NCI-H2029 (cell line): ENCODE data around the gene COL27A1.
"Not testable (repeated sequence)": the region's sequence is repeated elsewhere in the genome, so short reads cannot be mapped to it uniquely, and the experiment has no call there.

Experiments
- DNase-seq: peaks from one replicate; lab custom pipeline; 2025; lab: John Stamatoyannopoulos, UW

Gene COL27A1

DNA sequence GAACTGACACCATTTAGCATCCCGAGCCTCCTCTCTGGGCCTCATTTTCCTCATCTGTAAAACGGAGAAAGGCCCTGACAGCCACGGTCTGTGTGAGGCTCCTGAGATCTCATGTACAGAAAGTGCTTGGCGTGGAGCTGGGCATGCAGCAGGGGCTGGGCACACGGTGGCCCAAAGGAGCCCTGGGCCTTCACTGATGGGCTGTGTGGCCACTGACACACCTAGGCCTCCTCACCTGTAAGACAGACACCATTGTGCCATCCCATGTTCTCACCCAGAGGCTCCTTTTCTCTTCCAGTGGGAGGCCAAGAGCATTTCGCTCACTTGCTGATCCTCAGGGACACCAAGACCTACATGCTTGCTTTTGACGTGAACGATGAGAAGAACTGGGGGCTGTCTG is 169.2 kb downstream of the COL27A1 start:
- no peak for DNase-seq

DNA sequence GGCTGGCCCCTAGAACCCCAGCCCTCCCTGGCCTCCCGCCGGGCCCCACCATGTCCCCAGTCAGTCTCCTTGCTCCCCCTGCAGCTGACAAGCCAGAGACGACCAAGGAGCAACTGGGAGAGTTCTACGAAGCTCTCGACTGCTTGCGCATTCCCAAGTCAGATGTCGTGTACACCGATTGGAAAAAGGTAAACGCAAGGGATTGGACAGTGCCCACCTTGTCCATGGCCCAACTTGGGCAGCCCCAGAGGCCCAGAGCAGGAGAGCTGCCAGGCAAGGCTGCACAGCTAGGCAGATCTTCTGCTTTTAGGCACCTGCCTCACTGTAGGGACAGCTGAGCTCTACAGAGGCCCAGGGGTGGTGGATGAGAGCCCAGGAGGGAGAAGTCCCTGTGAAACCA is 169.6 kb downstream of the COL27A1 start:
- DNase-seq = not testable (repeated sequence)

DNA sequence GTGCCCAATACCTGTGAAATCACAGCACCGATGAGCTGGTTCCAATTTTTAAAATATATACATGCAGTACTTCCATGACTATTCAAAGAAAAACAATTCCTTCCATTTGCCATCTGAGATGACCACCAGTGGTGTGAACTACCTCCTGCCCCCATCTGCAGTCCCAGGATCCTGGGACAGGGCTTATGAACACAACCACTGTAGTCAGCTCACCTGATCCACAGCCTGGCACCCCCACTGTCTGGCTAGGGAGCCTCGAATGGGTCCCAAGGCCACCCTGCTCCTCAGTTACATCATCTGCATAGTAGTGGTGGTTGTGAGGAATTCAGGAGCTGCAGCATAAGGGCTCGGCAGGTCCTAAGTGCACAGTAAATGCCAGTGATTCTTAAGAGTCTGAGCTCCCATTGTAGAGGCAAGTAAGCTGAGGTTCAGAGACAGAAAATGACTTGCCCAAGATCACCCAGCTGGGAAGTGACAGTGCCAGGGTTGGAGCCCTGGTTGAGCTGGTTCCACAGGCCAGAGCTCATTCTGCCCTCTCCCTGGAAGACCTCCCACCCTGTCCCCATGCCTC is 170.4 kb downstream of the COL27A1 start:
- not testable (repeated sequence) for DNase-seq

DNA sequence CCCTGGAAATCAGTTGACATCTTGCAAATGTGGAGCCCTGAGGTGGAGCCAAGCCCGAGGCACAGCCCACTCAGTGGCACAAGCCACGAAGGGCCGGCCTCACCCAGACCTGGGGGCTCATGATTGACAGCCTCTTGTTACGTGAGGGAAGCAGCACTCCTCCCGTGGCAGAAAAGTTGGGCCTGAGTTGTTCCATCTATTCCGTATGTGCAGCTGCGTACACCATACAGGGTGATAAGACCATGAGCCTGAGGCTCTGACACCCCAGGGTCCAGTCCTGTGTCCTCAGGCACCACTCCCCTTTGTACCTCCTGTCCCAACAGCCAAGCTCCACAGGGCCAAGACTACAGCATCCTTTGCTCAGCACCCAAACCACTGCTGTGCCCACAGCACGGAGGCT is 172.4 kb downstream of the COL27A1 start:
- DNase-seq = no peak

DNA sequence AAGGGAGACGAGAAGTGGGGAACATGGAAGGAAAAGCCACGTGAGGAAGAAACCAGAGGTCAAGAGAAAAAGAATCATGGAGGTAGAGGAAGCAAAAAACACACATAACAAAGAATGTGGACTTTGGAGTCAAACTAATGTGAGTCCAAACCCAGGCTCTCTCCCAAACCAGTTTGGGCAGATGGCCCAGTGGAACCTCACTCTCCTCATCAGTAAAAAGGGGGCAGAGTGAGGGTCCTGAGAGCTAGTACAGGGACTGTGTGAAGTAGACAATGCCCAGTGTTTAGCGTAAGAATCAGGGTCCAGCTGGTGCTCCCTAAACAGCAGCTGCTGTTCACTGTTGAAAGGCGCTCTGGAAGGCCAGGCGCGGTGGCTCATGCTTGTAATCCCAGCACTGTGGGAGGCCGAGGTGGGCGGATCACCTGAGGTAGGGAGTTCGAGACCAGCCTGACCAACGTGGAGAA is 173.1 kb downstream of the COL27A1 start:
- DNase-seq = not testable (repeated sequence)

DNA sequence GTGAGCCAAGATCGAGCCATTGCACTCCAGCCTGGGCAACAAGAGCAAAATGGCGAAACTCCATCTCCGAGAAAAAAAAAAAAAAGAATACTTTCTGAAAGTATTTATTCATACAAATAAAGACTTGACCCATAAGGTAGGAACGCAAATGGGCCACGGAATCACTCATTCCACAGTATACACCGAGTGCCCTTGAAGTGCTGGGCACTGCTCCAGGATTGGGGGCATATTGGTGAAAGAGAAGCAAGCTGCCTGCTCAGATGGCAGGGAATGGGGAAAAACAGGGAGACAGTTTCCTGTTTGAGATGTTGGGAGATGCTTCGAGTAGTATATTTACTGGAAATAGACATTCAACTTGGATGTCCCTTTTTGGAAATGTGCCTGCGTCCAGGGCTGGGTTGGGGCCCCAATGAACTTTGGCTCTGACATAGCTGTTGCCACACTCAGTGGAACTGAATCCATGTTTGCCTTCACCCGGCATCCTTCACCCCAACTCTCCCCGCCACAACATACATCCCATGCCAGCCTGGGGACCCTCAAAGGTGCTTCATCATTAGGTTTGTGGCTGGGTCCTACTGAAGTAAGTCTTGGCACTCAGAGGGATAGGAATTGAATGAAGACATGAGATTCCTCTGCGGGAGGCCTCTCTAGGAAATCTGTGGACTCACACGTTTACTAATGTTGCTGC is 173.7 kb downstream of the COL27A1 start:
- DNase-seq = not testable (repeated sequence)

DNA sequence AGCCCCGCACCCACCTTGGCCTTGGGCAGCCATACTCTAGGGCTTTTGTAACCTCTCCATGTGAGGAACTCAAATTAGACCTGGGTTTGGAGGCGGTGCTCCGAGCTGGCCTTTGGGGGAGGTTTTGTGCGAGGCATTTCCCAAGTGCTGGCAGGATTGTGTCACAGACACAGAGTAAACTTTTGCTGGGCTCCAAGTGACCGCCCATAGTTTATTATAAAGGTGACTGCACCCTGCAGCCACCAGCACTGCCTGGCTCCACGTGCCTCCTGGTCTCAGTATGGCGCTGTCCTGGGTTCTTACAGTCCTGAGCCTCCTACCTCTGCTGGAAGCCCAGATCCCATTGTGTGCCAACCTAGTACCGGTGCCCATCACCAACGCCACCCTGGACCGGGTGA is 174.3 kb downstream of the COL27A1 start, which contains the start of gene ORM2:
TSS of gene ORM2 (plus strand) at position 245 of the 398 bp plus-strand sequence. CDS start at position 281, 36 bp downstream.
- not testable (repeated sequence) for DNase-seq

DNA sequence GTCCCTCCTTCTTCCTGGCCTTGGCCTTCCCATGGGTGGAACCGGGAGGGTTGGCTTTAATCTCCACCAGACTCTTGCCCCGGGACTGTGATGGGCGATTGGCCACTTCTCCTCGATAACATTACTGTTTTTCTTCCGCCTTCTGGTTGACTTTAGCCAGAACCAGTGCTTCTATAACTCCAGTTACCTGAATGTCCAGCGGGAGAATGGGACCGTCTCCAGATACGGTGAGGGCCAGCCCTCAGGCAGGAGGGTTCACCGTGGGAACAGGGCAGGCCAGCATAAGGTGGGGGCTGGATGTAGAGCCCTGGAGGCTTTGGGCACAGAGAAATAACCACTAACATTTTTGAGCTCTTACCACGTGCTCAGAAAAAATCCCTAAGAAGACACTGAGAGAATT is 175.3 kb downstream of the COL27A1 start:
- no peak for DNase-seq

DNA sequence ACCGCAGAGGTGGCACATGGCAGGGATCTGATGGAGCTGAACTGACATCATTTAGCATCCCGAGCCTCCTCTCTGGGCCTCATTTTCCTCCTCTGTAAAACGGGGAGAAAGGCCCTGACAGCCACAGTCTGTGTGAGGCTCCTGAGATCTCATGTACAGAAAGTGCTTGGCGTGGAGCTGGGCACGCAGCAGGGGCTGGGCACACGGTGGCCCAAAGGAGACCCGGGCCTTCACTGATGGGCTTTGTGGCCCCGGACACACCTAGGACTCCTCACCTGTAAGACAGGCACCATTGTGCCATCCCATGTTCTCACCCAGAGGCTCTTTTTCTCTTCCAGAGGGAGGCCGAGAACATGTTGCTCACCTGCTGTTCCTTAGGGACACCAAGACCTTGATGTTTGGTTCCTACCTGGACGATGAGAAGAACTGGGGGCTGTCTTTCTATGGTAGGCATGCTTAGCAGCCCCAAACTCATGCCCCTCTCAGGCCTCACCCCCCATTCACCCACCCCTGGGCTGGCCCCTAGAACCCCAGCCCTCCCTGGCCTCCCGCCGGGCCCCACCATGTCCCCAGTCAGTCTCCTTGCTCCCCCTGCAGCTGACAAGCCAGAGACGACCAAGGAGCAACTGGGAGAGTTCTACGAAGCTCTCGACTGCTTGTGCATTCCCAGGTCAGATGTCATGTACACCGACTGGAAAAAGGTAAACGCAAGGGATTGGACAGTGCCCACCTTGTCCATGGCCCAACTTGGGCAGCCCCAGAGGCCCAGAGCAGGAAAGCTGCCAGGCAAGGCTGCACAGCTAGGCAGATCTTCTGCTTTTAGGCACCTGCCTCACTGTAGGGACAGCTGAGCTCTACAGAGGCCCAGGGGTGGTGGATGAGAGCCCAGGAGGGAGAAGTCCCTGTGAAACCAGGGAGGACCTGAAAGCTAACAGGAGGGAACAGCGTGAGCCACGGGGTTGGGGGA is 176.2 kb downstream of the COL27A1 start:
- DNase-seq = not testable (repeated sequence)

DNA sequence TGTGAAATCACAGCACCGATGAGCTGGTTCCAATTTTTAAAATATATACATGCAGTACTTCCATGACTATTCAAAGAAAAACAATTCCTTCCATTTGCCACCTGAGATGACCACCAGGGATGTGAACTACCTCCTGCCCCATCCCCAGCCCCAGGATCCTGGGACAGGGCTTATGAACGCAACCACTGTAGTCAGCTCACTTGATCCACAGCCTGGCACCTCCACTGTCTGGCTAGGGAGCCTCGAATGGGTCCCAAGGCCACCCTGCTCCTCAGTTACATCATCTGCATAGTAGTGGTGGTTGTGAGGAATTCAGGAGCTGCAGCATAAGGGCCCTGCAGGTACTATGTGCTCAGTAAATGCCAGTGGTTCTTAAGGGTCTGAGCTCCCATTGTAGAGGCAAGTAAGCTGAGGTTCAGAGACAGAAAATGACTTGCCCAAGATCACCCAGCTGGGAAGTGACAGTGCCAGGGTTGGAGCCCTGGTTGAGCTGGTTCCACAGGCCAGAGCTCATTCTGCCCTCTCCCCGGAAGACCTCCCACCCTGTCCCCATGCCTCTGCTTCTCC is 177.2 kb downstream of the COL27A1 start:
- DNase-seq = not testable (repeated sequence)

DNA sequence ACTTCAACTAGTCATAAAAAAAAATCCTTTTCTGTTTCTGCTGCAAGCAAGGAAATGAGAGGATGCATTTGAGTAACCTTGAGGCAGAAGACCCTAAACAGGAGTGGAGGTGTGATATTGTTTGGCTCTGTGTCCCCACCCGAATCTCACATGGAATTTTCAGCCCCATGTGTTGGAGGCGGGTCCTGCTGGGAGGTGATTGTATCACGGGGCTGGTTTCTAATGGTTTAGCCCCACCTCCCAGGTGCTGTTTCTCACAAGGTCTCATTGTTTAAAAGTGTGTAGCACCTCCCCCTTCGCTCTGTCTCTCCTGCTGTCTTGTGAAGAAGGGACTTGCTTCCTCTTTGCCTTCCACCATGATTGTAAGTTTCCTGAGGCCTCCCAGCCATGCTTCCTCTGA is 178.4 kb downstream of the COL27A1 start:
- not testable (repeated sequence) for DNase-seq

DNA sequence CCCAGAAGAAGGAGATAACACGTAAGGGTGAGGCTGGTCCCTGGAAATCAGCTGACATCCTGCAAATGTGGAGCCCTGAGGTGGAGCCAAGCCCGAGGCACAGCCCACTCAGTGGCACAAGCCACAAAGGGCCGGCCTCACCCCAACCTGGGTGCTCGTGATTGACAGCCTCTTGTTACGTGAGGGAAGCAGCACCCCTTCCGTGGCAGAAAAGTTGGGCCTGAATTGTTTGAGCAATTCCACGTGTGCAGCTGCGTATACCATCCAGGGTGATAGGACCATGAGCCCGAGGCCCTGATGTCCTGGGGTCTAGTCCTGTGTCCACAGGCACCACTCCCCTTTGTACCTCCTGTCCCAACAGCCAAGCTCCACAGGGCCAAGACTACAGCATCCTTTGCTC is 179.2 kb downstream of the COL27A1 start:
- no peak for DNase-seq

DNA sequence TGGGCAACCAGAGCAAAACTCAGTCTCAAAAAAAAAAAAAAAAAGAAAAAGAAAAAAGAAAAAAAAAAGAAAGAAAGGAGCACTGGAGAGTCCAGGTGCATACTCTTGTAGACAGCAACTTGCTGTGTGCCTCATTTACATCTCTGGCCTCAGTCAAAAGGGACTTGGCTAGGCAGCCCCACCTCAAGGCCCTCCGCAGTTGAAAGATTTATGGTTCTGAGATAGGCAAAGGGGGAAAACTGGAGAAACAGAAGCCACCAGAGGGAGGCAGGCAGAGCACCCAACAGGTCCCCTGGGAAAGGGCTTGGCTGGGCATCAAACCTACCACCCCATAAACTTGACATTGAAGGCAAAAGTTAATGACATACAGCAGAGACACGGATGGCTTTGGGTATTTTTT is 180.4 kb downstream of the COL27A1 start:
- DNase-seq = no peak

DNA sequence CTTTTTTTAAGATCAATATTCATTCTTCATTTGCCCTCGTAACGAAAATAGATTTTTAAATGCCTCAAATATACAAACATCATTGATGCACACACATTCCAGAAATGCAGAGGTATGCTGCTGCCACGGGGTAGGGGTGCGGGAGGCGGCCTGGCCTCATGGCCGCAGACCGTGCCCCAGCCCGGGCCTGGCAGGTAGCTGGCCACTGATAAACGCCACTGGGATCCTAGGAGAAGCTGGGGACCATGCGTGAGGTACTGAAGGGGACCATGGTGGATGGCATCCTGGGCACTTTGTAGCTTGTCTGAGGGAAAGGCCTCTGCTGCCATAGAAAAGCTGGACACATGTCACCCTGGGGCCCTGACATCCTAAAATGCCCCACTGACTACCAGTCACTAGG is 180.8 kb downstream of the COL27A1 start:
- no peak for DNase-seq

DNA sequence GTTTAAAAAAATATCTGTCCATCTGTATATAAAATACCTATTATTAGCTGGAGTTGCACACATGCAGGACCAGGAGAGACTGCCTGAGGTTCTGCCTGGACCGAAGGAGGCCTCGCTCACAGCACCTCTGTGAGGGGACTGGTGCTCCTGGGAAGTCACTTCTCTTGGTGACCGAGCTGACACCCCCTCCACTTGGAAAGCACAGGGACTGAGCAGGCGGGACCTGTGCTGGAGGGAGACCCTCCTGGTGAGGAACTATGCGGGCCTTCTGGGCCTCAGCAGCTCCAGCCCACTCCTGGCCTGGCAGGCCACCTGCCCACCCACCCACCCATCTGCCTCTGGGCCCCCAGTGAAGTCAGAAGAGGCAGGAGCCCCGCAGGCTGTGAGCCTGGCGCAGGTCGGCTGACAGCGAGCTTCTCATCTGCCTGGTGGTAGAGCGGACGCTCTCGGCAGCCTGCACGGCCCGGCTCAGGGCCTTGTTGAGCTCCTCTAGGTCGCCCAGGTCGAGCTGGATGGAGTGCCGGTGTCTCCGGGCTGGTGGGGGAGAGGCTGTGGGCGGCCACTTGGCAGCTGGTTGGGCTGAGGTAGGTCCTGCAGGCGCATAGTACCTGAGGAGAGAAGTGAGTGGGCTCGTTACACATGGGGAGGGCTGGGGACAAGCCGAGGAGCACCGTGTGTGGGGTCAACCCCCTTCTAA is 181.5 kb downstream of the COL27A1 start:
- DNase-seq = no peak

DNA sequence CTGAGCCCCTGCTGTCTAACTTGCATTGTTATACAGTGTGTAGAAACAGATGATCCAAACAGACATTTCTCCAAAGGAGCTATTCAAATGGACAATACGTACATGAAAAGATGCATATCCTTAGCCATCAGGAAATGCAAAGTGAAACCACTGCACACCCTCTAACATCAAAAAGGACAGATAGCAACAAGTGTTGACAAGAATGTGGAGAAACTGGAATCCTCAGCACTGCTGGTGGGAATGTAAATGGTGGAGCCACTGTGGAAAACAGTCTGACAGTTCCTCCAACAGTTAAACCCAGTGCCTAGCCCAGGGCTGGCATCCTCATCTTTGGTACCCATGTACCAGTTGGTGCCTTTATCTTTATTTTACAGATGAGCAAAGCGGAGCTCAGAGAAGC is 182.8 kb downstream of the COL27A1 start:
- no peak for DNase-seq

DNA sequence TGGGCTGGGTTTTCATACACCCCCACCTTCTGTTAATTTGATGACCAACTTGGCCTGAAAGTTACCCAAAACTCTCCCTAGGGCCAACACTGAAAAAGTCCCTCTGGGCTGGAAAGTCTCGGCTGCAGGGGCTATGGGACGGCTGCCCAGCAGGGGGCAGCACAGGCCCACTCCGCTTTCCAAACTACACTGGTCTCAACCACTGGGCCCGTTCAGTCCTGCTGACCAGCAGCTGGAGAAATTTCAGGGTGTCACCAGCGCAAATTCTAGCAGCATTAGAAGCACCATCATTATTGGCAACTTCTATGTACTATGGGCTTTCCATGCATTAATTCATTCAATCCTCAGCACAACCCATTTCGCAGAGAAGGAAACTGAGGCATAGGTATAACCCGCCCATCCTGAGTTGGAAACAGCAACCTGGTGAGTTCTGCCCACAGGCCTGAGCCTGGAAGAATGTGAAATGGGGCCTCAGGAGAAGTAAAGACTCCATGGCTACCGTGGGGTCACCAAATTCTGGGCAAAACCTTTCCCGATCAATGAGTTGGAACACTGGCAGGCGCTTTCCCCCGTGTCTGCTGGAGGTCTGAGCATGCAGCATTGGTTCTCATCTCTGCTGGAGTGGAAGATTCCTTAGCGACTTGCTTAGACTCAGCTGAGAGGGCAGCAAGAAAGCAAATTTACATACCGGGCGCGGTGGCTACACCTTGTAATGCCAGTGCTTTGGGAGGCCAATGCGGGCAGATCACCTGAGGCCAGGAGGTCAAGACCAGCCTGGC is 184.0 kb downstream of the COL27A1 start:
- DNase-seq = no peak

DNA sequence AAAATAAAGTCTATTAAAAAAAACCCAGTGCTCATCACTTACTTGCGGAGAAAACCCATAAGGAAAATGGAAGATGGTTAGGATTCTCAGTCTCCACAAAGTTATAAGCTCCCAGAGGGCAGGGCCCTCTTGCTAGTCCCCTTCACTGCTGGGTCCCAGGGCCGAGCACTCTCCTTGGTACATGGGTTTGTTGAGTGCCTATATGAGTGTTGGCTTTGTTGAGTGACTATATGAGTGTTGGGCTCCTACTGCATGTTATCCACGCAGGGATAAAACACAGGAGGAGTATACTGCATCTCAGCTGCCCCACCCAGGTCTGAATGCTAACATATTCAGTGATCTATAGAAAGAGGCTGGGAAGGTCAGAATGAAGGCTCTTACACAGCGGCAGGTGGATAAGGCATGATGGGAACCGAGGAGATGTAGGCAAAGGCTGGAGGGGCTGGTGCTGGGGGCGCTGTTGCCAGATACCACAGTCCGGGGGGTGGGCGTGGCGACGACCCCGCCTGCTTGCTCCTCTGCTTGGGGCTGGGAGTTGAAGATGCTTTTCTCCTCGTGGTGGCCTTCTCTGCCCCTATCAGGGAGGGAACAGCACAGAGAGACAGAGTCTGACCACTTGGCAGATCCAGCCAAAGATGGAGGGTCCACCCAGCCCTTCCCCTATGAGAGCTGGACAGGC is 186.0 kb downstream of the COL27A1 start:
- DNase-seq = no peak

DNA sequence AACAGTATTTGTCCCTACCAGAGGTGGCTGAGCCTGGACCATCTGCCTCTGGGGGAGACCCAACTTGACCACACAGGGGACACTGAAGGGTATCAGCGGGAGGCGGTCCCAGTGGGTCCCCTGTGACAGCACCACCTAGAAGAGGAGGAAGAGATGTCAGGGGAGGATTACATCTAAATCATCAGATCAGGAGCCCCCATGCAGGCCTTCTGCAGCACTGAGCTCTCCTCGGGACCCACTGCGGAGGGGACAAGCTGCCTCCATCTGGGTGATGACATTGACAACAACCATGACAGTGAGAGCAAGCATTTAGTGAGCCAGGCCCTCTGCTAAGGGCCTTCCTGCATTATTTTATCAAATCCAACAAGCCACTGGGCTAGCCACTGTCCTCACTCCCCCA is 186.7 kb downstream of the COL27A1 start:
- no peak for DNase-seq

DNA sequence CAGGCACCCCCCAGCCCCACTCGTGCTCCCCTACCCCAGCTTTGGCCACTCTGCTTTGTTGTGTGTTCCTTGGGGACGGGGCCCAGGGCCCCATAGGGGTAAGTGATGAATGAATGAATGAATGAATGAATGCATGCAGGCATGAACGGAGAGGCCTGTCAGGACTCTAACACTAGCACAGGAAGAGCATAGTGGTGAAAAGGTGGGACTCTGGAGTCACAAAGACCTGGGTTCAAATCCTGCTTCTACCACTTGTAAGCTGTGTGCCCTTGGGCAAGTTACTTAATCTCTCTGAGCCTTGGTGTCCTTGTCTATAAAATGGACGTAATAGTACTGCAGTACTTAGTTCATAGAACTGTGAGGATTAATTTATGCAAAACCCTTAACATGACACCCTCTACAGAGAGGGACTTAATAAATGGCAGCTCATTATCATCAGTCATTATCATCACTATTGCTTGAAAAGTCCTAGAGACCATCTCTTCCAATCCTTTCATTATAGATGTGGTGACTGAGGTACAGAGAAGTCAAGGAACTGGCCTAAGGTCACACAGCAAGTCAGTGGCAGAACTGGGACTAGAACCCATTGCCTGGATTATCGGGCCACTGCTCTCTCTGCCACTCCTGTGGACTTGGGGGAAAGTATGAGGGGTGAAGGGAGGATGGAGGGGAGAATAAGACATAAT is 187.6 kb downstream of the COL27A1 start:
- DNase-seq = no peak
